ENCODE measurements around the gene AATF.
"Not testable (repeated sequence)": the region's sequence is repeated elsewhere in the genome, so short reads cannot be mapped to it uniquely, and the experiment has no call there.

AATF gene

DNA sequence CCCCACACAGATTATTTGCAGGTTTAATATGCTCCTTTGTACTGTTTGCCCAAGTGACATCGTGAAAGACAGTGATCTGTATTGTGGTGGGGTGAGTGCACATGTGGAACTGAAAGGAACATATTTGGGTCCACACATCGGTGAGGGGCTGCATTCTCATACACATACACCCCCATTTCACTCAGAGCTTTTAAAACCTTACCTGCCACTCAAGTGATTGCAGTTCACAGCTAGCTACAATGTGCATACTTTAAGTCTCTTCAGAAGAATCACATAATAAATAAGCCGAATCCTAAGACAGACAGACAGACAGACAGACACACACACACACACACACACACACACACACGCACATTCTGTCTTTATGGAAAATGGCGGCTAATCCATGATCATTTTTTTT, 102.6 kb downstream of the AATF start:
- no peak for DNase-seq

DNA sequence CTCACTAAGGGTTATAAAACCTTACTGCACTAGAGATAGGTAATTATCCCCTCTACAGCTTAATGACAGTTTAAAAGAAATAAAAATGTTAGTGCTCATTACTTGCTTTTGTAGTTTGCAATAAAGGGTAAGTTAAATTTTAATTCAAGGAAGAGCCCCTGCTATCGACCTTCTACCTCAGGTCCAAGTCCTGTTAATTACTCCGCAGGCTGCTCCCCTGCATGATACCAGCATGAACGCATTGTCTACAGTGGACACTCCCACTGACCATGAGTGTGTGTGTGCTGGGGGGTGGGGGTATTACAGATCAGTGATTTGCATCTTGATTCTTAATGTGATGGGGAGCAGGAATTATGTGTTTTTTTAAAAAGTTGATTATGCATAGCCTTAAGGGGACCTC, 103.1 kb downstream of the AATF start:
- no peak for DNase-seq

DNA sequence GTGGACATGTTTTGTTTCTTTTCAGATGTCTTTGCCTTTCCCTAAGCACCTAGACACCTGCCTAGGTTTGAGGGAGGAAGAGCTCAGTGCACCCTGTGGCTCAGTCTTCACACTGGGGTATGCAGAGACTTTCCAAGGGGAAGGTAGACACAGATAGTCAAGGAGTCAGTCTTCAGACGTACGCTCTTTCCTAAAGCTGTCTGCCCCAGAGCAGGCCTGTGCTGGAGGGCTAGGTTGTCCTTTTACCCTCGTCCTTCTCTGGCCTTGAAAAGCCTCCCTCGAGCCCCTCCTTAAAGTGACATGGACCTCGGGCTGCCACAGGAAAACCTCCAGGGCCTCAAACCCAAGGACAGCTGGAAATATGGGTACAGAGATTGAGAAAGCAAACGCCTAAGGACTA, 103.7 kb downstream of the AATF start:
- DNase-seq: no peak

DNA sequence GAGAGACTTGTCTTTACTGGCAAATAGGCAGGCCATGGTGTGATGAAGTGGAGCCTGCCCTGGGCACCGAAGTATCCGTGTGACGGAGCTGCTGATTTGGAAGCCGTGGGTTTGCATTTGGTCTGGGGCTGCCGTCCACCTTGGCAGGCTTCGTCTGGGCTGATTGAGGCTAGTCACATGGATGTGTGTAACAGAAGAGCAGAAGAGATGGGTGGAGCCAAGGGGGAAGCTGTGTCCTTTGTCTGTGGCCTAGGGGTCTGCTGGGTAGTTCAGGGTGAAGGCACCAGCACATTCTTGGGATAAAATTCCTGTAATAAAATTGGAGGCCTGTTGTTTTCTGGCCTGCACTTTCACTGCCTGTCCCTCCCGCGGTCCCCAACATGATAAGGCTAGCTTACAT, 106.1 kb downstream of the AATF start:
- DNase-seq: no peak

DNA sequence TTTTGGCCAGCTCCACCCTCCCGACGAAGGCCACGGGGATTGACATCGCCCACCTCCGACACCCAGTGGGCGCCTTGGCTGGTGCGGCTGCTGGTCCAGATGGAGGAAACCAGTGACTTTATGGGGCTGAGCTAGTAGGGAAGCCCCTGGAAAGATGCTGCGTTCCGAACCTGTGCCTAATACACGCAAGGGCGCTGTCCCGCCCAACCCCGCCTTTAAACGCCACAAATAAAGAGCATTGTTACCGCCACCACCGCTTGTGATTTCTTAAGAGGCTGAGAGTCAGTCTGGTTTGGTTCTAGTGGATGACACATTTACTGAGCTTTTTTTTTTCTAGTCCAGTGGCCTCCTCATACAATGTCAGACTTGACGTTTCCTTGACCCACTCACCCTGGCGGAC, 107.9 kb downstream of the AATF start:
- no peak for DNase-seq

DNA sequence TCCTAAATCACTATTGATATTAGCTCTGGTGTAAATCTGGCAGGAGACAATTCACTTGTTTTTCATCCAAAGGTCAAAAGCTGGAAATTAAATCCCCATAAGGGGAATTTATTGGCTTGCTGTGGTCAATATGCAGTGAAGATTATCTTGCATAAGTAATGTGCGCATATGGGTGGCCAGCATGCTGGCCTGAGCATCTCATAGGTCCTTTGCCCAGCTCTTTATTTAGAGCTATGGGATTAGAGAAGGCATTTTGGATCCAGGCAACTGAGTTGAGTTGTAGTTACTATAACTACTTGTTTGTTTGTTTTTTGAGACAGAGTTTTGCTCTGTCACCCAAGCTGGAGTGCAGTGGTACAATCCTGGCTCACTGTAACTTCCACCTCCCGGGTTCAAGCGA, 110.7 kb downstream of the AATF start:
- DNase-seq: no peak

DNA sequence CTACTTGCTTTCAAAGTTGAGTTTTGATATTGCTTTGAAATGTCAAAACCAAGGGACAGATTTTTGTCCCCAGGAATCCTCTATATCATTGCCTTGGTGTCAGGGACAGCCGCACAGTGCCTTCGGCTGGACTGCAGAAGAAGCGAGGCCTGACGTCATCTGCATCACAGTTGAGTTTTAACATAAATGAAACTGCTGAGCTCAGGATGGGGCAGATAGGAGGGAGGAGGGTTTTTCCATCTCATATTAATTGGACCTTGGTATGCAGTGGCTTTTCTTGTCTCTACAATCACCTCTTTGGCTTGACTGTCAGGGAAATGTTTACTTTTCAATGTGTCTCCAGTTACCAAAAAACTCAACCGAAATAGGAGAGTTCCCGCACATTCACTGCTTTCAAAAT, 111.3 kb downstream of the AATF start:
- DNase-seq: no peak

DNA sequence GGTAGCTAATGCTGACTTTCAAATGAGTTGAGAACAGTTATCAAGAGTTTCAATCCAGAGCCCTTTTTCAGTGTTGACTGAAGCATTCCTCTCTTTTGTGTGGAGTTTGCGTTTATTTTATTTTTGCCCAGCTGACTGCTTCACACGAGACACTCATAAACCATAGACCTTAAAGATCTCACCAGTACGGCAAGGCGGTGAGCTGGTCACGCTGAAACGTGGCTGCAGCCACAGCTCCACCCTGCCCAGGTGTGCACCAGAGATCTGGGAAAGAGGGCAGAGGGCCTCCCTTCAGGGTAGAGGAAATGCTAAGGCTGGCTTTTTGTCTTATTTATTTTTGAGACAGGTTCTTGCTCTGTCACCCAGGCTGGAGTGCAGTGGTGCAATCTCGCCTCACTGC, 112.2 kb downstream of the AATF start:
- no peak for DNase-seq

DNA sequence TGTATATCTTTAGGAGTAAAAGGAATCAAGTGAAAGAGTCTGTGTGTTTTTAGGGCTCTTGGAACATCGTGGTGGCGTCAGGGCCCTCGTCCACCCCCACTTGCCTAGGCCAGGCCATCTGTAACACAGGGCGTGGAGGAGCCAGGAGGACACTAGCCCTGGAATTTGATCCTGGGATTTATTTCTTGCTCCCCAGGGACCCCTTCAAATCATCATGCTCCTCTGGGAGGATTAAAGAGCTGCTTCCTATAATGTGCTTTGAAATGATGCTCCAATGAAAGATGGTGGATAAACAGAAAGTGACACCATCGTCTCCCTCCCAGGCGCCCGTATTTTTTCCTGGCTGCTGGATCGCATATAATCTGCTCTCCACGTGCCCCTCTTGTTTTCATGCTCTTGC, 113.3 kb downstream of the AATF start:
- no peak for DNase-seq

DNA sequence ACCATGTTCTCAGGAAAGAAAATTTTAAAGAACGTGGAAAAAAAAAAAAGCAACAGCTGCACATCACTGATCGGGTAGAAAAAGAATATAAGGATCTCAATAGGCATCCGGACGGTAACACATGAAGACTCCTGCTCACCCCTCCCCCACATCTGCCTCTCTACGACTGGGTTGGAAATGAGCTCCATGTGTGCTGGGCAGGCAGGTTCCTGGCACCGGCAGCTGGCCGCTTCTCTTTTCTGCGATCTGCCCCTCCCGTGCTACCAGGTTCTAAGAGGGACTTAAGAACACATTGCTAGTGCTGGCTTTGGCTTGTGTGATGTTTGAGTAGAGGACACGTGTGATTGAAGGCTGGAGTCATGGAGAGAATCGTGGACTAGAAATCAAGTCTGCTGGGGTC, 115.5 kb downstream of the AATF start:
- DNase-seq: peak; percentile 81

DNA sequence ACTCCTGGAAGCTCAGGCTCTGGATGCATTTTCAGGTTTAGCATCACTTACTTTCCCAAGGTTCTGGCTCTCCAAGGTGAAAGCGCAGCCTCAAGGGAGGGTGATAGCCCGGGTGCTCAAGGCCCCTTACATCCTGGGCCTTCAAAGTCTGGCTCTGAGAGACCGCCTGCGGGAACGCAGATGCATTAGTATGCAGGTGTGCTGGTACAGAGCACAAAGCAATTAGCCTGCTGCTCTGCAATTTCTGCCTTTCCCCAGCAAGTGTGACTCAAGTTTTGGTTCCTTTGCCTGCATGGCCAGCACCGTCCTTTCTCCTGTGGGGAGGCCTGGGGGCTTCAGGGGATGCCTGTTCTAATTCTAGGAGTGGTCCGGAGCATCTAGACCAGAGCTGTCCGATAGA, 116.2 kb downstream of the AATF start:
- no peak for DNase-seq

DNA sequence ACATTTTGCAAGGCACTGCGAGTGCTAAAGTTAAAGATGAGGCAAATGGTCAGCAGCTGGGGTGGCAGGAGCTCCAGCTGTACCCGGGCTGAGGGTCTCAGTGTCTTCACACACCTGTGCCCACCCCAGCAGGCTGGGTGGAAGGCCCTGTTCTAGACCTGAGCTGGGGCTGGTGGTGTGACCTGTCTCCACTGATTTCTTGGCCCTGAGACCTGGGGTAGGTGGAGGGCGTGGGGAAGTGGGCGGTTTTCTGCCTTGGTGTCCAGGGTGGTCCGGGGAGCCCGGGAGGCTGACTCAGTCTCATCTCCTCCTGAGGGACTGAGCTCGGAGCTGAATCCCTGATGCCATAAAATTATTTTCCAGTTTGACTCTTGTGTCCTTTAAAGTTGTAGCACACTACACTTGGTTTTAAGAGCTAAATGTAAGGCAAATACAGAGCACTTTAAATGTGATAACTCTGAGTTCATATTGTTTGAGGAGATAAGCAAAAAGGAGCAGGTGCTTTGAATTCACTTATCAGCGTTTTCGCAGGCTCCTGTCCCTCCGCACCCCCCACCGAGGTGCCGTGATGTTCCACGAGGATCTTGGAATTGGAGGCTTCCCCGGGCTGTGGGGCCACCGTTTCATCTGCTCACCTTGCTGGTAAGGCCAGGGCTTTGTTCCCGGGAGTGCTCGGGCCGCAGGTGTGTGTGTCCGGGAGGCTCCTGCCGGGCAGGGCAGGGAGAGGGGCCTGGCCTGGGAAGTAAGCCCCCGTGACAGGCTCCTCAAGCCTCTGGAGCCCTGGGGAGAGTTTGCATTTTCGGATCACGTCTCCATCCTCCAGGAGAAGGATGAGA, 117.0 kb downstream of the AATF start:
- DNase-seq: no peak

DNA sequence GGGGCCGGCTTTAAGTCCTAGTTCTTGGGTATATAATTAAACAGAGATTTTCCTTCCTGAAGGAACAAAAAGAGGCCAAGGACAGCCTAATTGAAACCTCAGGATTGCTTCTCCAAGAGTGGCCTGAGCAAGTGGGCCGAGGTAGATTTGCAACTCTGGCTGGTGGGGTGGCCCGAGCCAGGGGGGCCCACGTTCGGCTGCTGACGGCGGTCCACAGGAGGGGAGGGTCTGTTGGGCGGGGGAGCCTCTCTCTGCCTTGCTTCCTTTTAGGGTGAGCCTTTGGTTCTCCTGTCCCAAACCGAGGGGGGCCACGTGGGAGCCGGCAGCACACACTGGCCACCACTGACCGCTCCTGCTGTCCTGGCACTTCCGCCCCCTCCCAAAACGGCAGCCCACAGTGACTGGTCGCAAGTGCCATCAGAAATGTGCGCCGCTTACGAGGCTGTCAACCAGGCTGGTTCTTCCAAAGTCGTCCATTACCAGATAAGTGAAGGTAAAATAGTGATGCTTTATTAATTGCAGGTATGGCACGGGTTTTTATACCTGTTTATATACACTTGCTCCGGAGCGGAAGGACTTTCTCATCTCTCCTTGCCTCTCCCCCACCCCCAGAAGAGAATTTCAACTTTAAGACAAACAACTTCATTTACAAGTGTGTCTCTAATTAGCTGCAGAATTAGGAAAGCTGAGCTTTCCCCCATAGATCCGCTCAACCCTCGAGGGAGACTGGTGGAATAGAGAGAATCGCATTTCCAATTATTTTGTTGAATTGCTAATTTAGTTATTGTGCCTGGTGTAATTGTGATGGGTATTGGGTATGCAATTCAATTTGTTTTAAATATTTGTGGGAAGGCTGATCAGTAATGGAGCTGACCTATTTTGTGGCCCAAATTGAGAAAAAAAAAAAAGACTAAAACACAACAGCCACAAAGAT, 117.8 kb downstream of the AATF start:
- DNase-seq: no peak

DNA sequence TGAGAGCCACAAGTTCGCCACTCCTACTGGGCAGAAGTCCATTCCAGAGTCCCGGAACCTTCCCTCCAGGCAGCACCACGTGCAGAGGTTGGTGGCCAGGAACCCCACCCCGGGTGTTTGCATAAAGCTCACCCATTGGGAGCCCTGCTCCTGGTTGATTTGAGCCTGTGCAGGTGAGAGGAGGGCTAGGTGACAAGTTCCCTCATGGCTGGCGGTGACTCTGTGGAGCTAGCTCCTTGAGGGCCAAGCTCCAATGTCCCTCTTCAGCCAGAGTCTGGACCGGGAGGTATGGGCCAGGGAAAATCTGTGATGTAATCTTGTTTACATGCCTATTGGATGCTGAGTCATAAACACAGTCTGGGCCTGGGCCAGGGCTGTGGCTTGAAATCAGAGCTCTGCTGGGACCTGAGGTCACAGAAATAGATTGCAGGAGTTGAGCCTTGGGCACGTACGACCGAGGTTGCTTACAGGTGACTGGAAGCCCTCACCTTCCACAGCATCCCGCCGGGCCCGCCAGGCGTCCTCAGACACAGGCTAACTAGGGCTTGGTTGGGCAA, 118.9 kb downstream of the AATF start:
- DNase-seq: no peak

DNA sequence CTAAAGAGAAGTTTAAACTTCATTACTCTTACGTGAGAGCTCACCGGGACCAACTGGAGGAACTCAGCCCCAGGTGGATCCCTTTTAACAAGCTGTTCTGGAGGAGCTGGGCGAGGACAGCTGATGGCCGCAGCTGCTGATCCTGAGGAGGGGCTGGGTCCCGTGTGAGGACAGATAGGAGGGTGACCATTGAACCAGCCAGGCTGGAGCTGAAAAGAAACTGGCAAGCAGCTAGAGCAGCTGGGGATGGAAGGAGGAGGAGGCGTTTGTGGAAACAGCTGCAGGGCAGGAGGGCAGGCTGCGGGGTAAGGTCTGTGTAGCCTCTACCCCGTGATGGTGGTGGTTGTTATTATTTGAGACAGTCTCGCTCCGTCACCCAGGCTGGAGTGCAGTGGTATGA, 119.5 kb downstream of the AATF start:
- DNase-seq: no peak

DNA sequence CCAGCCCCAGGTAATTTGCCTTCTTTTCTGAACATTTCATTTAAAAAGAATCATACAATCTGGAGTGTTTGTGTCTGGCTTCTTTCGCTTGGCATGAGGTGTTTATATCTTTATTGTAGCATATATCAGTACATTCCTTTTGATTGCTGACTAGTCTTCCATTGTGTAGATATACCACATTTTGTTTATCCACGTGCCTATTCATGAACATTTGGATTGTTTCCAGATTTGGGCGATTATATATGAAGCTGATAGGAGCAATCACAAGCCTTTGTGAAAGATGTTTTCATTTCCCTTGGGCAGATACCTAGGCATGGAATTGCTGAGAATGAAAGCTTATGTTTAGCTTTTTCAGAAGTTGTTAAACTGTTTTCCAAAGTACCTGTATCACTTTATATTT, 120.3 kb downstream of the AATF start:
- no peak for DNase-seq

DNA sequence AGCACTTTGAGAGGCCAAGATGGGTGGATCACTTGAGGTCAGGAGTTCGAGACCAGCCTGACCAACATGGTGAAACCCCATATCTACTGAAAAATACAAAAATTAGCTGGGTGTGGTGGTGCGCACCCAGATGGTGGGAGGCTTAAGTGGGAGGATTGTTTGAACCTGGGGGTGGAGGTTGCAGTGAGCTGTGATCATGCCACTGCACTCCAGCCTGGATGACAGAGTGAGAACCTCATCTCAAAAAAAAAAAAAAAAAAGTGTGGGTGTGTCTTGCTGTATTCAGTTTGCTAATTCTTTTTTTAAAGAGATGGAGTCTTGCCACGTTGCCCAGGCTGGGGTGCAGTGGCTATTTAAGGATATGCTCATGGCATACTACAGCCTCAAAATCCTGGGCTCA, 124.7 kb downstream of the AATF start:
- not testable (repeated sequence) for DNase-seq

DNA sequence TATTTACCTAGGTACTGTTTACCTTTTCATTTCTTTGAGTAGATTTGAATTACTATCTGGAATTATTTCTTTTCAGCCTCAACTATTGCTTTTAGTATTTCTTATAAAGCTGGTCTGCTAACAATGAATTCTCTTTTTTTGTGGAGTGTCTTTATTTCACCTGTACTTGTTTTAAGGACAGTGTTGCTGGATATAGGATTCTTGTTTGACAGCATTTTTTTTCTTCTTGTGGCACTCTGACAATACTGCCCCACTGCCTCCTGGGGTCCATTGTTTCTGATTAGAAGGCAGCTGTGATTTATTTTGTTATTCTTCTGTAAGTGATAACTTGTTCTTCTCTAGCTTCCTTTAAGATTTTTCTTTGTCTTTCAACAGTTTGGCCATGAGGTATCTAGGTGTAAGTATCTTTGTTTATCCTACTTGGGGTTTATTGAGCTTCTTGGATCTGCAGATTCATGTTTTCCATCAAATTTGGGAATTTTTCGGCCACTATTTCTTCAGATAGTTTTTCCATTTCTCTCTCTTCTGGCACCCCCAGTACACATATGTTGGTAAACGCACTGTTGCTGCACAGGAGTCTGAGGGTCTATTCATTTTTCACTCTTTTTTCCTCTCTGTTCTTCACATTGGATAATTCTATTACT, 130.4 kb downstream of the AATF start:
- DNase-seq: no peak

DNA sequence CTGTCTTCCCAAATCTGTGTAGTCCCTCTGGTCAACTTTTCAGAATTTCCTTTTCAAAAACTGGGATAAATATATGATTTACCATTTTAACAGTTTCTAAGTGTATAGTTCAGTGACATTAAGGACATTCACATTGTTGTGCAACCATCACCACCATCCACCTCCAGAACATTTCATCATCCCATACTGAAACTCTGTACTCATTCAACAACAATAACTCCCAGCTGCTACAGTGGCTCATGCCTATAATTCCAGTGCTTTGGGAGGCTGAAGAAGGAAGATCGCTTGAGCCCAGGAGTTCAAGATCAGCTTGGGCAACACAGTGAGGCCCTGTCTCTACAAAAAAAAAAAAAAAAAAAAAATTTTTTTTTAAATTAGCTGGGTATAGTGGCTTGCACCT, 131.0 kb downstream of the AATF start:
- no peak for DNase-seq

DNA sequence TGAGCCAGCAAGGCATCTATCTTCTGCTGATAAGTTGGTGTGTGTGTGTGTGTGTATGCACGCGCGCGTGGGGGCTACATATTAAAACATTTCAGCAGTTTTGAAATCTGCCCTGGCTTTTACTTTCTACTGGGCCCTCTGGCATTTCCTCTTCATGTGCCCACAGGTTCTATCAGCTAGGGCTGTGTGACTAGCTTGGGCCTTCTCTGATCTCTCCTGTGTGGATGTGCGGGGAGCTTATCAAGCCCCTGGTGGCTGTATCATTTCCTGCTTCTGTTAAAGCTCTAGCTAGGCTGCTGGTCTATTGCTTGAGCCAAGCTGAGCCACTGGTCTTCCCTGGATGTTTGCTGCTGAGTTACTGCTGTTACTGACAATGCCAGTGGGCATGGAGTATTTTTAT, 132.5 kb downstream of the AATF start:
- no peak for DNase-seq

DNA sequence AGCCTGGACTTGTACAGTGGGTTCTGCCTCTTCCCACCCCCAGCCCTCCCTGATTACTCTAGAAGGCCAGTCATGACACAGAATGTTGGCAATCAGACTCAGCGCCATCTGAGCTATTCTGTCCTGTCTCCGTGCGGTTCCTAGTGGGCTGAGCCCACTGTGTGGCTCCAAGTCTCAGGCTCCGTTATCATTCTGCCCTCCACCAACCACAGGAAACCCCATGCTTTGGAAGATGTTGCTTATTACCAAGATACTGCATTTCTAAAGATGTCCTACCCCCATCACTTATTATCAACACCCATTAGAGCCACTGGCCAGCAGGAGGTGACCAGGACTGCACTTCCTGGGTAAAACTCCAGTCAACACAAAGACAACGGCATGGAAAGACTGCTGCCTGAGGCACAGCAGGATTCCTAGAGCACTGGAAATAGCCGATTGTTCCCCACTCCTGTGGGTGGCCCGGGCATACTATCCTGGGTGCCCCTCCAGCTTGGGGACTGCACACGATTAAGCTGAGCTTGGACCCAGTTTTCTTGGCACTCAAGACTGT, 133.6 kb downstream of the AATF start:
- DNase-seq: no peak

DNA sequence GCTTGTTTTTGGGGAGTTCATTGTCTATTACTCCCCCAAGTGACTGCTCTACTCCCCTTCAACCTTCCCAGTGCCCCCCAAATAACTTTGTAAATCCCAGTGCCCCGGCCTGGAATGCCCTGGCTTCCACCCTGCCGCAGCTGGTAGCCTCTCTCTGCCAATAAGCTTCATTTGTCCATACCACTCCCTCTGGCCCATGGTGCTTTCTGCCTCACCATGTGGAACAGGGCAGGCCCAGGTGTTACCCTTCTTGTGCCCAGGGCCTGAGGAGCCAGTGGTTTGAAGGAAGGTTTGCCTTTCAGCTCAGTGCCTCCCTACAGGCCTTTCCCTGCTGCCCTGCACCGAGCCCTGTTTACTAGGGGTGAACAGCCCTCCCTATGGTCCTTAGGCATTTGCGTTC, 134.2 kb downstream of the AATF start:
- no peak for DNase-seq

DNA sequence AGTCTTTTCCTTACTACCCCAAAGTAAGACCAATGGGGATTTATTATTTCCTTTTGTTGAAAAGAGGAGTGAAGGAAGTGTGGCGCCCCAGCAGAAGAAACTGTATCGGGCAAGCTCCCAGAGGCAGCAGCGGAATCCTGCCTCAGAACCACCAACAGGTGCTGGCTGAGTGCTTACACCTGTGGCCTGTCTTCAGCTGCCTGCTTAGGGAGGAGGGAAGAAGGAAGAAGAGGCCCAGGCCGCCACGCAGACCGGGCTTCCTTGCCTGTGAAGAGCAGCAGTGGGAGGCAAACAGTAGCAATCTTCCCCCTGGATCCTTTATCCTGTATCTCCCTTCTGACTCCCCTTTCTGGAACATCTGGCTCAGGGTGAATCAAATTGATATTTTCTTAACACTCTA, 134.7 kb downstream of the AATF start:
- DNase-seq: no peak
